T-cell (primary cell): ENCODE results near the gene CAMK2D. TPM values are rescaled to one million over a fixed set of nuclear protein-coding genes. Genes with fewer than 3 reads are reported as not detected.

Experiments used
- ATAC-seq, 4 experiments: fragments of 200-7000 bp in 3 of 4; fragments of 150-1000 bp in 1 of 4; cut with Tn5 transposase; replicated peaks in 1 of 4; 1 replicate in 3 of 4; 2 replicates in 1 of 4; pipeline ENCODE4 v1.10.0; 2021; ENCODE audit warnings: moderate library complexity in 3 of 4, mild to moderate bottlenecking in 2 of 4, moderate number of reproducible peaks in 1 of 4
- CTCF ChIA-PET, 2 donors: fragments of 300-600 bp; sonication (Branson Sonifier 250); formaldehyde crosslinking; loops; one replicate each; lab custom pipeline; 2022; ENCODE audit warnings: antibody characterized with exemption in 2 of 2; lab: Charles Lee
- POLR2A ChIA-PET, 2 donors: fragments of 300-600 bp; sonication (Branson Sonifier 250); formaldehyde crosslinking; loops; one replicate each; lab custom pipeline; 2022; ENCODE audit warnings: antibody characterized with exemption in 2 of 2; lab: Charles Lee
- DNase-seq, 35 experiments: peaks; one replicate each; pipeline versions ENCODE4 v3.0.0 to v3.0.0-alpha.2; 2013 to 2023
- H3K27ac ChIP-seq: one replicate; pipeline ENCODE4 v1.5.1; 2013; ENCODE audit warnings: low read length
- H3K27me3 ChIP-seq, 2 experiments: replicated peaks in 1 of 2; 1 replicate in 1 of 2; 2 replicates in 1 of 2; pipeline versions ENCODE4 v1.6.1 to v1.7.0; 2013; ENCODE audit warnings: low read length in 1 of 2, mixed read lengths in 1 of 2; ENCODE audit not compliant: control insufficient read depth in 2 of 2, insufficient read depth in 2 of 2; ENCODE audit errors: extremely low read depth in 1 of 2
- H3K36me3 ChIP-seq, 2 donors: 1 replicate in 1 of 2; 2 replicates in 1 of 2; pipeline versions ENCODE4 v1.6.1 to v1.7.0; 2013; ENCODE audit warnings: low read length in 1 of 2; ENCODE audit not compliant: control insufficient read depth in 2 of 2, insufficient read depth in 1 of 2; ENCODE audit errors: extremely low read depth in 1 of 2
- H3K4me1 ChIP-seq, 2 experiments: 1 replicate in 1 of 2; 2 replicates in 1 of 2; pipeline versions ENCODE4 v1.6.1 to v1.7.0; 2013; ENCODE audit warnings: low read length in 2 of 2, mixed read lengths in 1 of 2; ENCODE audit not compliant: insufficient read depth in 2 of 2, control insufficient read depth in 1 of 2; ENCODE audit errors: extremely low read depth in 1 of 2
- H3K4me3 ChIP-seq, 2 donors: 1 replicate in 1 of 2; 2 replicates in 1 of 2; pipeline versions ENCODE4 v1.5.1 to v1.7.0; 2013; ENCODE audit warnings: mild to moderate bottlenecking in 2 of 2, low read length in 1 of 2, moderate library complexity in 1 of 2; ENCODE audit not compliant: control insufficient read depth in 1 of 2; ENCODE audit errors: extremely low read depth in 1 of 2
- H3K9me3 ChIP-seq: 2 replicates; pipeline ENCODE4 v1.7.0; 2013
- H3K27ac Mint-ChIP-seq, 2 donors: one replicate each; pipeline ENCODE4 v1.8.0; 2020 to 2021; ENCODE audit warnings: mild to moderate bottlenecking in 2 of 2, mixed read lengths in 2 of 2
- H3K27me3 Mint-ChIP-seq, 2 donors: one replicate each; pipeline ENCODE4 v1.8.0; 2021 to 2022; ENCODE audit warnings: mixed read lengths in 2 of 2
- H3K36me3 Mint-ChIP-seq: one replicate; pipeline ENCODE4 v1.8.0; 2021; ENCODE audit warnings: mixed read lengths
- H3K4me1 Mint-ChIP-seq, 3 donors: one replicate each; pipeline ENCODE4 v1.8.0; 2020 to 2022; ENCODE audit warnings: mixed read lengths in 3 of 3, mild to moderate bottlenecking in 1 of 3
- H3K4me3 Mint-ChIP-seq, 3 donors: one replicate each; pipeline ENCODE4 v1.8.0; 2020 to 2022; ENCODE audit warnings: mild to moderate bottlenecking in 3 of 3, mixed read lengths in 3 of 3, moderate library complexity in 3 of 3
- H3K9me3 Mint-ChIP-seq, 3 donors: one replicate each; pipeline ENCODE4 v1.8.0; 2020 to 2022; ENCODE audit warnings: mixed read lengths in 3 of 3
- WGBS: methylation state at CpG from one replicate; pipeline ENCODE4 v1.1.5; 2013; ENCODE audit warnings: missing lambda C conversion rate; ENCODE audit not compliant: insufficient coverage; 5-methylcytosine and 5-hydroxymethylcytosine counted together
- total RNA-seq, 35 experiments: library from RNA in 6 of 35; stranded (reverse) in 6 of 35; fragments of 120-200 nt in 1 of 35; gene quantifications; one replicate each; pipeline versions ENCODE4 v1.2.1 to v1.2.4 and lab custom pipeline; 2013 to 2026

CAMK2D gene
- total RNA-seq, 5 donors from 2014 or later (not counting 1 experiment from before 2014, with no cell fraction given), result 30.9 to 36.2 (median 35.4) TPM

DNA sequence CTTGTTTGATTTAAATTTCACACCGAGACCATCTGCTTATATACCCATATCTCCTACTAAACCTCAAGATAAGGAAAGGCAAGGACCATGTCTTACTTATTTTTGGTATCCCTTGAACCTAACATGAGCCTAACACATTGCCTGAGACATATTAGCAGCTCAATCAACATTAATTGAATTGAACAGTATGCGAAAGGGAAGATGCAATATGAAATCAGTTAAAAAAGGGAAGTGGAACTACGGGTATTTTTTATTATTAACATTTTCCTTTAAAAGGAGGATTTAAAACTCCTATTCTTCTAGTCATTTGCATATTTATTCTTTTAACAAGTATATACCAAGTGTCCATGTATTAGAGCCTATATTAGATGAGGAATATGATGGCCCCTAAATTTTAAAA lies 197.0 kb downstream of the CAMK2D start:
- WGBS, result 100% methylated on average over 1 of the region's 3 CpGs
- Mint-ChIP-seq H3K27ac (peak overlapping the region in 1 of 2 donors; percentile 0), H3K4me1 (peaks cover 39 to 47% (median 41%) of the 10 kb centered on the region in 3 donors), H3K9me3 (no peaks in the 10 kb centered on the region), H3K36me3 (peaks cover 6% of the 10 kb centered on the region), H3K27me3 (no peaks in the 10 kb centered on the region), H3K4me3 (peak overlapping the region in 1 of 3 donors; percentile 37)
- CTCF ChIA-PET, result interaction anchor here (0.5 to 1.9 kb wide), 3 partner anchors 17 to 185 kb away, joined by 3 to 12 read pairs (median 3); no protein-coding TSS in a partner anchor
- H3K27ac ChIP-seq, result no peak overlapping the region
- H3K27me3 ChIP-seq, result no peaks in the 10 kb centered on the region
- ATAC-seq (no peak), DNase-seq (no peak)
- no peaks in the 10 kb centered on the region for H3K9me3 ChIP-seq
- H3K4me3 ChIP-seq, result no peak overlapping the region
- POLR2A ChIA-PET, result interaction anchor here in 1 of 2 donors (0.5 kb wide), 1 partner anchor 343 kb away, joined by 6 read pairs; no protein-coding TSS in a partner anchor
- H3K4me1 ChIP-seq, result peaks cover 2 to 7% of the 10 kb centered on the region in 2 experiments
- no peaks in the 10 kb centered on the region for H3K36me3 ChIP-seq

DNA sequence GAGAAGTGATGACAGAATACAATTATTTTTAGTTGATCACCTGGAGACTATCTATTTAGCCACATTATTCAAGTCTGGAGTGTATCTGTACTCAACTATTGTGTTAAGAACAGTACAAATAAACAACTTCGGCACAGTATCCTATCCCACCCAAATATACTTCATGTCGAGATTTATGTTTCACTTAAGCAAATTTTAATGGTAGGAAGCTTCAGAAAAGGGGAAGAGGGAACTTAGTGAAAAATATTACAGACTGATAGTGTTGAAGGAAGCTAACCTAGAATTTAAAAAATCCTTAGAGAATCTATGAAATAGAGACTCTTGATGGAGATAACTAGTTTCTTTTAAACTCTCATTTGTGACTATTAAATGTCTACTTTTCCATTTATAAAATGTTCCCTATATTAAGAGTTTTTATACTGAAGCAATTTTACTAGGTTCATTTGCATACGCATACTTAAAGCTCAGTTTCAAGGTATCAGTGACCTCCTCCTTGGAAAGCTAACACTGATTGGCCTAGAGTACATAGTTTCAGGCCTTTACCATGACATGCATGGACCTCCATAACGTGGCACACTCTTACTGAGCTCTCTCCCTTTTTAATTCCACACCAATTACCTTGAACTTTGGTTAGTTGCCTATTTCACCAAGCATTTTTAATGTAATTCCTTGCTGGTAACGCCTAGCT lies 197.7 kb downstream of the CAMK2D start:
- Mint-ChIP-seq H3K4me1 (peaks cover 37 to 45% (median 39%) of the 10 kb centered on the region in 3 donors), H3K27me3 (no peaks in the 10 kb centered on the region), H3K9me3 (no peaks in the 10 kb centered on the region), H3K4me3 (peak overlapping the region in 1 of 3 donors; percentile 37), H3K36me3 (peaks cover 7% of the 10 kb centered on the region), H3K27ac (peak overlapping the region in 1 of 2 donors; percentile 0)
- WGBS, result 100% methylated on average over 3 of the region's 5 CpGs
- CTCF ChIA-PET, result interaction anchor here (0.5 to 1.9 kb wide), 4 partner anchors 16 to 185 kb away, joined by 3 to 12 read pairs (median 3); no protein-coding TSS in a partner anchor
- POLR2A ChIA-PET, result interaction anchor here in 1 of 2 donors (0.5 kb wide), 1 partner anchor 343 kb away, joined by 6 read pairs; no protein-coding TSS in a partner anchor
- Histone ChIP-seq H3K9me3 (no peaks in the 10 kb centered on the region), H3K36me3 (no peaks in the 10 kb centered on the region), H3K4me3 (no peak overlapping the region), H3K4me1 (peaks cover 2 to 7% of the 10 kb centered on the region in 2 experiments), H3K27ac (no peak overlapping the region), H3K27me3 (no peaks in the 10 kb centered on the region)
- DNase-seq, result no peak
- ATAC-seq, result no peak

DNA sequence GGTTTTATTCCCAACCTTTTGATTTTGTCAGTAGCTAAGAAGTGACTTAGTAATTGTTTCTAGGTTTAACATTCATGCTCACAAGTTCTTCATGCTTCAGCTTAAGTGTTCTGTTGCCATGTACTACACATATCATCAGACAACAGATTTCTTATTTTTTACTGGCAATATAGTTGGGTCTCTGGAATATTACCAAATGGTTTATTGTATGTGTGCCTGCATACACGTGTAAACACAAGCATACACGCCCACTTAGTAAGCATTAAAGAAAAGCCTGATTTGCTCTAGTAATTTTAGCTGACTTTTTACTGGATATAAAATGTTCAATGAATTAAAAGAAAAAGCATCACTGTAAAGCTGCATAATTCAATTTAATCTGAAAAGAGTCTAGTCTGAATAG lies 199.8 kb downstream of the CAMK2D start:
- Mint-ChIP-seq H3K9me3 (no peaks in the 10 kb centered on the region), H3K4me3 (no peak overlapping the region), H3K36me3 (peaks cover 14% of the 10 kb centered on the region), H3K27me3 (no peaks in the 10 kb centered on the region), H3K27ac (no peak overlapping the region), H3K4me1 (peaks cover 33 to 42% (median 37%) of the 10 kb centered on the region in 3 donors)
- no peak for ATAC-seq
- Histone ChIP-seq H3K4me1 (peaks cover 2 to 7% of the 10 kb centered on the region in 2 experiments), H3K27me3 (no peaks in the 10 kb centered on the region), H3K4me3 (no peak overlapping the region), H3K9me3 (no peaks in the 10 kb centered on the region), H3K27ac (no peak overlapping the region), H3K36me3 (no peaks in the 10 kb centered on the region)
- no peak for DNase-seq
- POLR2A ChIA-PET, result no interaction called here
- CTCF ChIA-PET, result interaction anchor here (1.2 to 1.3 kb wide), 2 partner anchors 14 kb away, joined by 5 to 6 read pairs; no protein-coding TSS in a partner anchor
- 100% methylated on average over 2 of the region's 2 CpGs for WGBS

DNA sequence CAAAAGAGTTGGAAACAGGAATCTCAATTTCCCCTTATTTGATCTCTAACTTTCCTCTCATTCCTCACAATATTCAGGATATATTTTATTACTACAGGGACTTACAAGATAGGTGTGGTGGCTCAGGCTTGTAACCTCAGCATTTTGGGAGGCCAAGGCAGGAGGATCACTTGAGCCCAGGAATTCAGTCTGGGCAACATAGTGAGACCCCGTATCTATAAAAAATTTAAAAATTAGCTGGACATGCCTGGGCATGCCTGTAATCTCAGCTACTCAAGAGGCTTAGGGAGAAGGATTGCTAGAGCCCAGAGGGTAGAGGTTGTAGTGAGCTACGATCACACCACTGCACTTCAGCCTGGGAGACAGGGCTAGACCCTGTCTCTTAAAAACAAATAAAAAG lies 200.4 kb downstream of the CAMK2D start:
- H3K4me3 Mint-ChIP-seq, result no peak overlapping the region
- H3K27ac Mint-ChIP-seq, result peak overlapping the region in 1 of 2 donors; percentile 23
- ChIA-PET POLR2A (no interaction called here), CTCF (interaction anchor here (1.2 to 1.3 kb wide), 2 partner anchors 13 kb away, joined by 5 to 6 read pairs; no protein-coding TSS in a partner anchor)
- no CpG with 5 or more reads among the region's 2 CpGs for WGBS
- ATAC-seq, result no peak
- DNase-seq, result no peak
- no peaks in the 10 kb centered on the region for H3K27me3 ChIP-seq
- H3K27ac ChIP-seq, result no peak overlapping the region
- peaks cover 18% of the 10 kb centered on the region for H3K36me3 Mint-ChIP-seq
- peaks cover 2 to 7% of the 10 kb centered on the region in 2 experiments for H3K4me1 ChIP-seq
- H3K36me3 ChIP-seq, result no peaks in the 10 kb centered on the region
- H3K9me3 ChIP-seq, result no peaks in the 10 kb centered on the region
- no peaks in the 10 kb centered on the region for H3K9me3 Mint-ChIP-seq
- peaks cover 26 to 40% (median 30%) of the 10 kb centered on the region in 3 donors for H3K4me1 Mint-ChIP-seq
- no peak overlapping the region for H3K4me3 ChIP-seq
- no peaks in the 10 kb centered on the region for H3K27me3 Mint-ChIP-seq

DNA sequence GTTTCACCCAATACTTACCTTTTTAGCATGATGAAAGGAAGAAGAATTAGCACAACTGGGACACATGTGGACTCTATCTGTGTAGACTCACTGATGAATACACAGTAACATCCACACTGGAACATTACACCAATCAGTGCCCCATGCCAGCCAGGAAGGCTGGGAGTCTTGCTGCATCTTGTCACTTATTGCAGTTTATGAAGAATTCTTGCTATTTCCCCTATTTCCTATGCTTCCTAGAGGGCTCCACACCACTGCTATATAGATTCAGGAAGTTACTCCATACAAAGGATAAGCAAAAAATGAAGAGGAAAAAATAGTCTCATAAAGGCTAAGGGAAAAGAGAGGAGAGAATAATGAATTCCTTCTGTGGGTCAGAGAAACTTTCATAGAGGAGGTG lies 201.0 kb downstream of the CAMK2D start:
- H3K27ac Mint-ChIP-seq, result no peak overlapping the region
- ATAC-seq (no peak), DNase-seq (no peak)
- no peak overlapping the region for H3K4me3 Mint-ChIP-seq
- H3K9me3 Mint-ChIP-seq, result no peaks in the 10 kb centered on the region
- Histone ChIP-seq H3K27me3 (no peaks in the 10 kb centered on the region), H3K9me3 (no peaks in the 10 kb centered on the region), H3K4me1 (peaks cover 2 to 7% of the 10 kb centered on the region in 2 experiments), H3K36me3 (no peaks in the 10 kb centered on the region), H3K4me3 (no peak overlapping the region), H3K27ac (no peak overlapping the region)
- CTCF ChIA-PET, result interaction anchor here in 1 of 2 donors (0.8 to 1.6 kb wide), 2 partner anchors 13 to 20 kb away, joined by 3 to 7 read pairs; no protein-coding TSS in a partner anchor
- H3K36me3 Mint-ChIP-seq, result peaks cover 19% of the 10 kb centered on the region
- H3K27me3 Mint-ChIP-seq, result no peaks in the 10 kb centered on the region
- peaks cover 25 to 38% (median 26%) of the 10 kb centered on the region in 3 donors for H3K4me1 Mint-ChIP-seq
- POLR2A ChIA-PET, result interaction anchor here (0.6 to 0.7 kb wide), 3 partner anchors 17 to 122 kb away, joined by 3 to 7 read pairs (median 7); no protein-coding TSS in a partner anchor

DNA sequence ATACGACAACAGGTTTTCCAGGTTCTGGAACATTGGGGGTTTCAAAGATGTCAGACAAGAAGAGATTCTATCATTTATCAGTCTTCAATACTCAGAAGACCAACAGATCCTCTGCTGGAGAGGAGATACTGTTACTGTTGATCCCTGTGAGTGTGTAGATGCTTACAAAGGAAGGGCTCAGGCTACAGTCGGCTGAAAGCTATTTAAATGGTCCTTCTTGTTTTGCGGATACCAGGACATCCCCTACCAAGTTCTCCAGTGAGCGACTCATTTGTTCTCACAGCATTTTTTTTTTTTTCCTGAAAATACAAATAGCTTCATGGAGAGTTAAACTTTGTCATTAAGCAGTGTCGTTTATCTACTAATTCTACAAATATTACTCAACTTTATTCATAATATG lies 201.6 kb downstream of the CAMK2D start:
- H3K4me1 Mint-ChIP-seq, result peaks cover 19 to 31% (median 20%) of the 10 kb centered on the region in 3 donors
- ChIA-PET CTCF (interaction anchor here in 1 of 2 donors (0.8 to 1.6 kb wide), 2 partner anchors 12 to 20 kb away, joined by 3 to 7 read pairs; no protein-coding TSS in a partner anchor), POLR2A (interaction anchor here (0.6 to 0.7 kb wide), 3 partner anchors 17 to 122 kb away, joined by 3 to 7 read pairs (median 7); no protein-coding TSS in a partner anchor)
- peaks cover 19% of the 10 kb centered on the region for H3K36me3 Mint-ChIP-seq
- DNase-seq (no peak), ATAC-seq (no peak)
- no peak overlapping the region for H3K27ac Mint-ChIP-seq
- Histone ChIP-seq H3K4me1 (peaks cover under 1 to 2% of the 10 kb centered on the region in 2 experiments), H3K9me3 (no peaks in the 10 kb centered on the region), H3K36me3 (no peaks in the 10 kb centered on the region), H3K4me3 (no peak overlapping the region), H3K27ac (no peak overlapping the region), H3K27me3 (no peaks in the 10 kb centered on the region)
- WGBS, result no CpG with 5 or more reads among the region's 5 CpGs
- H3K4me3 Mint-ChIP-seq, result no peak overlapping the region
- H3K9me3 Mint-ChIP-seq, result no peaks in the 10 kb centered on the region
- H3K27me3 Mint-ChIP-seq, result no peaks in the 10 kb centered on the region
